ENCODE measurements around the gene PLCD3.
"Not testable (repeated sequence)": the region's sequence is repeated elsewhere in the genome, so short reads cannot be mapped to it uniquely, and the experiment has no call there.

The PLCD3 gene

DNA sequence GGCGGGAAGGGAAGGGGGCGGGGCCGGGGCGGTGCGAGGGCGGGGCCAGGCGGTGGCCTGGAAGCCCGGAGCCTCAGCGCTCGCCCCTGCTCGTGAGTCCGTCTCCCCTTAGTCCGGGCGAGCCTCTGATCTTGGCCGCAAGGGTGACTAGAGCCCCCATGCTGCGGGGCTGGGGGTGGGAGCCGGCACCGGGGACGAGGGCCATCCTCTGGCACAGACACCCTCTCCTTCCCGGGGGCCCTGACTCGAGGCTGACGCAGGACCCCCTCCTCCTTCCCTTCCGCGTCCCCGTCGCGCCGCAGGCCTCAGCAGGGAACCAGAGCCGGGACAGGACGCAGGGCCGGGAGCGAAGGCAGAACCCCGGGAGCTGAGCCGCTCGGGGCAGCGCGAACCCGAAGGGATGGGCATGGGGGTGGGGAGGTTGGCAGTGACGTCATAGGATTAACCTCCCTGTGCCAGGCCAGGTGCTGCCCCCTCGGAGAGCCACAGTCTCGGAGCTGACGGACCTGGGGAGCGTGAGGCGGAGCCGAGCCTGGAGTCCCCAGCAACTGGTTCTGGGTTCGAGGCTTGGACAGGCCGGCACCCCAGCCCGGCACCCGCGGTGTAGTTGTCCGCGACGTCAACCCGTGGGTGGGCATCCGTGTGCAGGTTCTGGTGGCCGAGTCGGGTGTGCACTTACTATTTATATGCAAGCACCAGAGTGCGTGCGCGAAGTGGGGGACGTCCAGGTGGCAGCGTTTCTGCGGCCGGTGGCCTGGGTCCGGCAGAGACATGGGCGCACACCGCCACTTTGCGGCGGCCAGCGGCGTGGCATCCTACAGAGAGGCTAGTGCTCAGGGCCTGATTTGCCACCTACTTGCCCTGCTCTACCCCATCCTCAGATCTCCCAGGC lies 503 bp upstream of the PLCD3 start:
- DNase-seq, result peak; percentile 68

GRCh38 chr17:45131616-45132319 lies 547 bp downstream of the PLCD3 start:
- no peak for DNase-seq

DNA sequence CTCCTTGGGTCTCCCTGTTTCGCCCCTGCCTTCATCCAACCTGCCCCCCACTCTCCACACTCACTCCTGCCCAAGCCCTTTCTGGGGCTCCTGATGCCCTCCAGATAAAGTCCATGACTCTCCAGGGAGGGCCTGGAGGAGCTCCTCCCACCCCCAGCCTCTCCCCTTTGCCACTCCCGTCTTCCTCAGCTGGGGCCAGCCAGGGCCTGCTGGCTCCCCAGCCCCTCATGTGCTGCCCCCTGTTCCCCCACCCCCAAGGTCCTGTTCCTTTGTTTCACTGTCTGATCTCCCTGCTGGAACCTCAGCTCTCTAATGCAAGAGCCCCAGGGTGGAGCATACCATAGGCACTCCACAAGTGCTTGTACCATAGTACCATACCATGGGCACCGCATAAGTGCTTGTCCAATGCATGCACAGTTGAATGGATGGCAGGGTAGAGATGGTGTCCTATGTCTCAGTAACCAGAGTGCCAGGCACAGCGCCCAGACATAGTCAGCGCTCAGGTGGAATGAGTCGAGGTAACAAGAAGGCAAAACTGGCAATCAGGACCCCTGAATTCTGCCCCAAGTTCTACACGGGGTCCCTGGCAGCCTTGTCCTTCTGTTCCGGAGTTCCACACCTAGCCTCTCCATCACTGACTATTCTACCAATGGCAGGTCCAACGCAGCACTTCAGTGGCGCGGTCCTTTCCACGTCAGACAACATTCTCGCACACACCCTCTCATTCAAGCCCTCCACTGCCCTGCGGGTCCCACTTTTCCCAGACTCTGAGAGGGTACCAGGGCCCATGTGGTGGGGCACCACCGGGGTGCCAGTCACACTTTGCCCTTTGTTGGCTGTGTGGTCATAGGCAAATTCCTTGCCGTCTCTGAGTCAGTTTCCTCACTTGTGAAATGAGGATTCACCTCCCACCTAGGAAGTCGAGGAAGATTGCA lies 1.4 kb downstream of the PLCD3 start:
- DNase-seq, result no peak

DNA sequence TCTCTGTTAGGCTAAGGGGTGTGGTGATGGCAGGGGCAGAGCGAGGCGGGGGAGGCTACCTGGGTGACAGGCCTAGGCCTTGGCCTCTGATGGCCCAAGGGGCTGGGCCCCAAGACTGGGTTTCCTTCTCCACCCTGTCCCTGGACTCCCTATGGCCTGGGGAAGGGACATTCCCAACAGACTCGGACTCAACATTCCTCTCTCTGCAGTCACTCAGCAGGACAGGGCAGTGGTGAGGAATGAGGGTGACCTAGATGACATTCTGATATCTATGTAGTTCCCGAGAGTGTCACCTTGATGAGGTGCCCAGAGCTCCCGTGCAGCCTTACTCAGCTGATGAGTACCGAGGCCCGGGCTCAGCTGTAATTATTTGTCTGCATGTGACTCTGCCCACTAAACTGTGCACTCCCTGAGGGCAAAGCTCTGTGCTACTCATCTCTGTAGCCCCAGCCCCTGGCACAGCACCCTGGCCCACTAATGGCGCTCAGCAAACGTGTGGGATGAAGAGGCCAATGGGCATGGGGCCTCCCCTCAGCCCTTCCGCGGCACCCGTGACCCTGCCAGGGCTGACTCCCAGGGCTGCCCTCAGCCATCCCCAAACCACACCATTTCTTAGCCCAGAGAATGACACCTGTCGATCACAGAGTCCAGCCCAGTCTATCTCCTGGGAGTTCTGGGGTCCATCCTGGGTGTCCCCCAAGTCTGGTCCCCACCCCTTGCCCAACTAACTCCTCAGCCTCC lies 2.2 kb downstream of the PLCD3 start:
- DNase-seq, result no peak

GRCh38 chr17:45129426-45129939 lies 2.8 kb downstream of the PLCD3 start:
- no peak for DNase-seq

DNA sequence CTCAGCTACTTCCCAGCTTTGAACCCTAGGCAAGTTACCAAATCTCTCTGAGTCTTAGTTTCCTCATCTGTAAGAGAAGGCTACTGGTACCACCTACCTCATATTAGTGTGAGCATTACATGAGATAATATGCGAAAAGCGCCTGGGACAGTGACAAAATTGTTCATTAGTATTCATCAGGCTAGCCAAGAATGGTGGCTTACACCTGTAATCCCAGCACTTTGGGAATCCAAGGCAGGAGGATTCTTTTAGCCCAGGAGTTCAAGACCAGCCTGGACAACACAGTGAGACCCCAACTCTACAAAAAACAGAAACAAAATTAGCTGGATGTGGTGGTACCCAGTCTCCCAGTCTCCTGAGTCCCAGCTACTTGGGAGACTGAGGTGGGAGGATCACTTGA lies 3.3 kb downstream of the PLCD3 start:
- no peak for DNase-seq

DNA sequence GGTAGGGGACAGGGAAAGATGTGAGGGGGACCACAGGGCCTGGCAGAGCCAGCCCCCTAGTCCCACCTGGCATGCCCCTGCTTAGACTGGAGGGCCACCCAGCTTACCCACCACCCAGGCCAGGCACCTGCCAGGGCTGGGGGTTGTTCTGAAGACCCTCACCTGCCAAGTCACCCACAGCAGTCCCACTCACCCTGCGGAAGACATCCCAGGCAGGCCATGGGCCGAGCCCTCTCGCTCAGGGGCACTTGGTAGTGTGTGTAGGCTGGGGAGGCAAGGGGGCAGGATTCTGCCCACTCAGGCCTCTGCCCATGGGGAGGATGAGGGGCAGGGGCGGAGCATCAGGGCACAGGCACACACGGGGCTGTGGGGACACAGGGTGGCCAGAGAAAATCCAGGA lies 4.0 kb downstream of the PLCD3 start:
- DNase-seq, result no peak

GRCh38 chr17:45127548-45128300 lies 4.6 kb downstream of the PLCD3 start:
- peak; percentile 80 for DNase-seq

- no peak for DNase-seq
Measured at GRCh38 chr17:45127207-45127547, 5.1 kb downstream of the PLCD3 start.

- no peak for DNase-seq
Measured at GRCh38 chr17:45125509-45125908, 6.8 kb downstream of the PLCD3 start.

DNA sequence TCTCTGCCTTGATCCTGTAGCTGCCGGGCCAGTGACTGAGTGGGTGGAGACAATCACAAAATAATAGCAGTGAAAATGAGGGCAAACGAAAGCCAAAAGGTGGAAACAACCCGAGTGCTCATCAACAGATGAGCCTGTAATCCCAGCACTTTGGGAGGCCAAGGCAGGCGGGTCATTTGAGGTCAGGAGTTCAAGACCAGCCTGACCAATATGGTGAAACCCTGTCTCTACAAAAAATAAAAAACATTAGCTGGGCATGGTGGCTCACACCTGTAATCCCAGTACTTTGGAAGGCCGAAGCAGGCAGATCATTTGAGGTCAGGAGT lies 7.6 kb downstream of the PLCD3 start:
- not testable (repeated sequence) for DNase-seq

DNA sequence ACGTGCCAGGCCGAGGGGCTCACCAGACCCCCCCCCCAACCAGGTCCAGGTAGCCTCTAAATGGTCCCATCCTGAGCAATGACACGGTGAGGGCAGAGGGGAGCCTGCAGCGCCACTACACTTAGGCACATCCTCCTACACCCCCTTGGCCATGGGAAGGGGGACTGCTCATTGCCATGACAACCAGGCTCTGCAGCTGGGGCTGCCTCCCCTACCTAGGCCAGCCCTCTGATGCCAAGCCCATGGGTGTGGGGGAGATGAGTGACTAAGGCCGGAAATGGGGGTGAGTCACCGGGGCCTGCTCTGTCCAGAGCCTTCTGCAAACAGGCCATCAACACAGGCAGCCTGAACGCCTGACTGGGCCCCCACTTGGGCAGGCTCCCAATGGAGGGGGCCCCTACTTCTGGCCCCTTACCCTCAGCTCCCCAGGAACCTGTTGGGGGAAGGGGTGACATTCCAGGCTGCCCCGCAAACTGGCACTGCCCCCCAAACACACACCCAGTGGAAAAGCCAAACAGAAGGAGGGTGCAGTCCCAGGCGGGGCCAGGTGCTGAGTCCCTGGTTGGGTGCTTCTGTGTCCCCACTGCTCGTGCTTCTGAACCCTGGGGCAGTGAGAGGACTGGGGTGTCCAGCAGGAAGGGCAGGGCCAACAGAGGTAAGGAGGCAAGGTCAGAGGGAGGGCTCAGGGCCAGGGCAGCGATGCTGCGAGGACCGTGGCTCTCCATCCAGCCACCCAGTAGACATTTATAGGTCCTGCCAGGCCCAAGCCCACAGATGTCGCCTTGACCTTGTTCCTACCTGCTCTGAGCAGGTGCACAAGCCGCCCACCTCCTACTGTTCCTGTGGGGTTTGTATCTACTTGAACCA lies 8.2 kb downstream of the PLCD3 start:
- DNase-seq, result peak; percentile 92

- no peak for DNase-seq
Measured at GRCh38 chr17:45123076-45123770, 9.1 kb downstream of the PLCD3 start.

- no peak for DNase-seq
Measured at GRCh38 chr17:45121055-45121454, 11.3 kb downstream of the PLCD3 start.

DNA sequence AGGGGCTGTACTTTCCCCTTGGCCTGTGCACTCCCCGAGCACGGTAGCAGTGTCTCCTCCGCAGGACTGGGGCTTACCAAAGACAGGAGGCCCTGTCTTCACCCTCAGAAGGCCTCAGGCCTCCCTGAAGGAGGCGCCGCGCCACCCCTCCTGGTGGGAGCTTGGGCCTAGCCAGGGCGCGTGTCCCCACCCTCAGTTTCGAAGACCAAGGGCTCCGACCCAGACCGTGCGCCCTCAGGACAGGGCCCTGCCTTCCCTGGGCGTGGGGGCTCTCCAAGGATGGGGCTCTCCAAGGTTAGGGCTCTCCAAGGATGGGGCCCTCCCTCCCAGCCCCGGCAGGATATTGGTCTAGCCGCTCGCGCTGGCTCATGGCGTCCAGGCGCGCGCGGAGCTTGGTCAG lies 11.8 kb downstream of the PLCD3 start:
- no peak for DNase-seq

GRCh38 chr17:45119964-45120363 lies 12.4 kb downstream of the PLCD3 start:
- DNase-seq, result no peak

DNA sequence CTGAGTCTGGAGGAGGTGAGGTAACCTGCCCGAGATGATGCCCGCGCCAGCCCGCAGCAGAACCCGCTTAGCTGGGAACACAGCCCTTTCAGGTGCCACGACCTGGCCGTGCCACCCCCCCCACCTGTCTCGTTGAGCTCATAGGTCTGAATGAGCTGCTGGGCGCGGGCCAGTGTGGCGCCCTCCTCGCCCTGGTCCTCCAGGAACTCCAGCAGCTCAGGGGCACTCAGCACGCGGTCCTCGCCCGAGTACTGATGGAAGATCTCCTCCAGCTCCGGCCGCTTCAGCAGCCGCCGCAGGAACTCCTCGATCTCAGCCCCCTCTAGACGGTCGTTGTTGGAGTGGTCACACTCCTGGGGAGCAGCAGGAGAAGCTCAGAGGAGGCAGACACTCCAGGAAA lies 13.6 kb downstream of the PLCD3 start:
- DNase-seq, result no peak

DNA sequence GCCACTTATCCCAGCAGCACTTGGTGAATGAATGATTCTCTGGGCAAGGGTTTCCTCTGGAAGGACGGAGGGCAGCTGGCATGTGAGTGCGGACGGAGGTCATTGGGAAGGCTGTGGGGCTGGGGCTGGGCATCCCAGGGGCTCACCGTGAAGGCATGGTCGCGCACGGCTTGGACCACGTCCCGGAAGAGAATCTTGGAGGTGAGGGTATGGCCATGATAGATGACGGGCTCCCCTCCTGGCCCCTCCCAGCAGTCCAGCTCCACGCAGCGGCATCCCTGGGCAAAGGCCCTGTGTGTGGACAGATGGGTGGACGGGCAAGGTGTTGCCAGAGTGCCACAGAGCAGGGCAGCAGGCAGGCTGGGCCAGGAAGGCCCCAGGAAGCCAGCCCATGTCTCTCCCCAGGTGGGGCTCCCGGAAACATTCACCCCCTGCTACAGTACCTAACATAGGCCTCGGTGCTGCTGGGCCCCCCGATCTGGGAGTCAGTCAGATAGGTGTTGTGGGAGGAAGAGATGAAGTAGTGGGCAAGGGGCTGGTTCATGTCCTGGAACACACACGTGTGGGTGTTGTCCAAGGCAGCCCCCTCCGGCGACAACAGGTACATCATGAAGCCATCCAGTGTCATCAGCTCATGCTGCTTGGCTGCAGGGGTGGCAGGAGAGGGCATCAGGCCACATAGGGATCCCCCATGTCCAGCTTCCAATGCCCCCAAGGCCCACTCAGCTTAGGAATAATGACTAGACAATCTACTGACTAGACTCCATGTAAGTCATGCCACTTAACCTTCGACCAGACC lies 14.3 kb downstream of the PLCD3 start:
- DNase-seq, result no peak

GRCh38 chr17:45117334-45117733 lies 15.0 kb downstream of the PLCD3 start:
- no peak for DNase-seq

Measured in NCI-H226 (cell line).